Hepatic stellate cell (primary cell): ENCODE data around the gene TSPAN14.

Experiments
- DNase-seq: peaks from one replicate; pipeline ENCODE4 v3.0.0; 2011; ENCODE audit warnings: low spot score

Gene TSPAN14

DNA sequence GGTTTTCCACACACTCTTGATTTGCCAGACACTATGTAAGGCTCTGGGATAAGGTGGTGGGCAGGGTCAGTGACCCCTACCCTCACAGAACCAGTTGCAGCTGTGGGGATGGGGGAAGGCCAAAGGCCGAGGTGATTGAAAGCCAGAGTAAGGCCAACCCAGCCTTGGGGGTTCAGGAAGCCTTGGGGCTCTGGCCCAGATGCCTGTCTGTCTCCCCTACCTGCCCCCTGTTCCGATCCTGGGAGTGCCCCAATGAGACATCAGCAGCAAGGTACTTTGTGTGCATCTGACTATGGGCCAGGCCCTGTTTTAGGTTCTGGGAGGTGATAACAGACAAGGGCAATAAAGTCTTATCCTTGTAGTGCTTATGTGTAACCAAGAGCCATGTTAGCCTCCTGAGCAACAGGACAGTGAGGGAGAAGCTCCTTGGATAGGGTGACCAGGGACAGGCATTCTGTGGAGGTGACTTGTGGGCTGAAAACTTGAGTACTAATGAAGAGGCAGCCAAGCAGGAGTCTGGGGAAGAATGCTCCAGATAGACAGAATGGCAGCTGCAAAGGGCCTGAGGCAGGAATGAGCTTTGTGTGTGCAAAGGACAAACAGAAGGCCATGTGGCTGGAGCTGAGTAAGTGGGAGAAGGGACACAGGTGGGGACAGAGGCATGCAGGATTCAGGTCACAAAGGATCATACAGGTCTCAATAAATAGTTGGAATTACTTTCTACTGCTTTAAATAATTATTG lies 35.4 kb downstream of the TSPAN14 start:
- DNase-seq, result no peak

DNA sequence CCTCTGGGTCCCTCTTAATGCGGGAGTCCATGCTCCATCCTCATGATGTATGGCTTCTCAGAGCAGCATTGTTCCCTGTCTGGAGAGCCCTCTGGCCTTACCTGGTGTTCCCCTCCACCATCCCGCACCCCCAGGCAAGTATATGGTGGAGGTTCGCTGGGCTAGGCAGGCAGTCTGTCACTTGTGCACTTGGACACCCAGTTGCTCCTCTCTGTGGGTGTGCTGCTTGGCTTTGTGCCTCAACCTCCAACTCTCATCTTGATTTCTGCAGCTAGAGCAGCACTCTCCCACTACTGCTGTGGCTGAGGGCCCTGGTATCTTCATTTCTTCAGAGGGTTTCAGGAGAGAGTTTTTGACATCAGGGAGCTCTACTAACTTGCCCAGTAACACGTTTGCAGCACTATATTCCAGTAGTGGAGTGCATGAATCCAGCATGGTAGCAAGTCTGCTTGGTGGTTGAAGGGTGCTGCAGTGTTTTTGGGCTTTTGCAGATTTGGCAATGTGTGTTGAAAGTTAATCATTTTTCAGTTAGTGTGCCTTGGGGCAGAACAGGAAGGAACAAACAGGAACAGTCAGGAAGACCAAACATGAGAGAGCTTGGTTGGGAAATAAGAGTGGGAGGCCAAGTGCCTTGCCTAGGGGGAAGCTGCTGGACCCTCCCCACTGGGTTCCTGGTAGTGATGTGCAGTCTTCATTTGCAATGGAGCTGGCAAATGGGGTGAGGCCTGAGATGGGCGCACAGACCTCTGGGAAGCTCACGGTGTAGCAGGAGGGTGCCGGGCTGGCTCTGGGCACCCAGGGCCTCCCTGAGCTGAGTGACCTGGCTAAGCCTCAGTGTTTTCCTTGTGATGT lies 37.4 kb downstream of the TSPAN14 start:
- no peak for DNase-seq

DNA sequence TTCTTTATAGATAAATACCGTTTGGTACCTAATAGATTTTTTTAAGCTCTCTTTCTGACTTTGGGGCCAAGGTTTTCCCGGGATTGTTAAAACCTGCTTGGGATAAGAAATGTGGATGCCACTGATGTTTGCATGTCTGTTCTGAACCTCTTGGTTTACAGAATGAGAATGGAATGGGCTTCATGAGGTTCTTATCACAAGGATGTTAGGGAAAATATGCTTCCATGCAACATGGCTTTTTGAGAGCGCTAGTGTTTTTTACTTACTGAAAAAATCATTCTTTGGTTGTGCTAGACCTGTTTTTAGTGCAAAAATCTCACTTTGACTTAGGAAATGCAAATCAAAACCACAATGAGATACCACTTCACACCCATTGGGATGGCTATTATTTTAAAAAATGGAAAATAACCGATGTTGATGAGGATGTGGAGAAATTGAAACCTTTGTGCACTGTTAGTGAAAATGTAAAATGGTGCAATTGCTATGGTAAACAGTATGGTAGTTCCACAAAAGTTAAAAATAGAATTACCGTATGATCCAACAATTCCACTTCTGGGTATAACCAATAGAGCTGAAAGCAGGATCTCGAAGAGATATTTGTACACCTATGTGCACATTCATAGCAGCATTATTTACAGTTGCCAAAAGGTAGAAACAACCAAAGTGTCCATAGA lies 38.9 kb downstream of the TSPAN14 start:
- DNase-seq, result no peak

DNA sequence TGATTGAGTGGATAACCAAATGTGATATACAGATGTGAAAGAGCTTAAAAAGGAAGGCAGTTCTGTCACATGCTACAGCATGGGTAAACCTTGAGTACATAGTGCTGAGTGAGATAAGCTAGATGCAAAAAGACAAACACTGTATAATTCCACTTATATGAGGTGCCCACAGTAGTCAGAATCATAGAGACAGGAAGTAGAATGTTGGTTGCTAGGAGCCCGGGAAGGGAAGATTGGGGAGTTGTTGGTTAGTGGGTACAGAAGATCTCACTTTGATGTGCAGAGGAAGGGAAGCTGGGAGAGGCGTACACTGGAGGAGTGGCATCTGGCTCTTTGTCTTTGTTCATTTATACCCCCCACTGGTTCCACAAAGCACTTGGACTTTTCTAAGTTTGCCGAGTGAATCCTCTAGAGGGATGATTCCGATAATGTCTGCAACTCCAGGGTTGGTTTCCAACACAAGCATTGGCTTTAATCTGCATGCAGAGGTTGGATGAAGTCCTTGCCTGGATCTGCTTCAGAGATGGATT lies 39.5 kb downstream of the TSPAN14 start:
- peak; percentile 72 for DNase-seq

DNA sequence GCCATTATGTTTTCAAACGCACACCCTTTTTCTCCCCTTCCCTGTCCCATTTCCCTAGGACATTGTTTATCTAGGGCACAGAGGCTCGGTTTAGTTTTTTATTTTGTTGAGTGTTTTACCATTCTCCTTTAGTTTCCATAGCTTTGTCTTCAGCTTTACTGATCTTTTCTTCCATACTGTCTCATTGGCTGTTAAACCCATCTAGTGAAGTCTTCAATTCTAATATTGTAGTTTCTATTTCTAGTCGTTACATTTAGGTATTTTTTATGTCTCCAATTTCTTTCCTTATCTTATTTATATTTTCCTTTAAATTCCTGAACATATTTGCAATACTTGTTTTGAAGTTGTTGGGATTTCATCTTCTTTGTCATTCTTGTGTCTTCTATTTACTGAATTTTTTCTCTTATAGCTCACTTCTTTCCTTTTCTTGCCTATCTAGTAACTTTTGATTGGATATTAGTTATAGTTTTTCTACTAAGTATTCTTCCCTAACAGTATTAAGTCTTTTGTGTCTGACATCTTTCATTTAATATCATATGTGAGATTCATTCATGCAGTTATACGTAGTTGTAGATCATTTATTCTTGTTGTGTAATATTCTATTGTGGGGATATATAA lies 42.6 kb downstream of the TSPAN14 start:
- no peak for DNase-seq

DNA sequence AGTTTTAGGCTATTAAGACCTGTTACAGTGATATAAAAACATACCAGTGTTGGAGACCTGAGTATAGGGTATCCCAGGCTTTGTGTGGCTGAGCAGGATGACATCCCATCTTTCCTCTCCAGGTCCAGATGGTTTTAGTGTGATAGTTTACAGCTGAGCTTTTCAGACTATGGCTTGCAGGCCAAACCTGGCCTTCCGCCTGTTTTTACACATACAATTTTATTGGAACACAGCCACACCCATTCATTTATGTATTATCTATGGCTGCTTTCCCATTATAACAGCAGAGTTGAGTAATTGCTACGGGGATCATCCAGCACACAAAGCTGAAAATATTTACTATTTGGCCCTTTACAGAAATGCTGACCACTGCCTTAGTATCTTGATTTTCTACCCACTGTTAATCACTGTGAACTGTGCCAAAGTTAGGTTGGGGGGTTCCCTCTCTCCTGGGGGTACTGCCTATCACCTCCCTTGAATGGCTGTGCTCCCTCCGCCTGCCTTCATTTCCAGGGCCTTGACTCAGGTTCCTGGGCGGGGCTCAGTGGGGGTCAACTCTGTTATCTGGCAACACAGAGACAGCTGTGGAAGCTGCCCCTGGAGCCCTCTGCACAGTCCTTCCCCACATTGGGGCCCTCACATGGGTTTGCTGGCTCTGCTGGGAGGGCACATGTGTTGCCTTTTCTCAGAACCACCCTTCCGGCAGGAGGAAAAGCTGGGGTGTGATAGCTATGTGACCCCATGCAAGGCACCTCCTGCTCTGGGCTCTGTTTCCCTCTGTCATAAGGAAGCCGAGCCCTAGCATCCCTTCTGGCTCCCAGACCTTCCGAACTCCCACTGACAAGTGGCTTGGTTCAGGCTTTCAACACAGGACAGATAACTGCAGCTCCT lies 43.3 kb downstream of the TSPAN14 start:
- no peak for DNase-seq

DNA sequence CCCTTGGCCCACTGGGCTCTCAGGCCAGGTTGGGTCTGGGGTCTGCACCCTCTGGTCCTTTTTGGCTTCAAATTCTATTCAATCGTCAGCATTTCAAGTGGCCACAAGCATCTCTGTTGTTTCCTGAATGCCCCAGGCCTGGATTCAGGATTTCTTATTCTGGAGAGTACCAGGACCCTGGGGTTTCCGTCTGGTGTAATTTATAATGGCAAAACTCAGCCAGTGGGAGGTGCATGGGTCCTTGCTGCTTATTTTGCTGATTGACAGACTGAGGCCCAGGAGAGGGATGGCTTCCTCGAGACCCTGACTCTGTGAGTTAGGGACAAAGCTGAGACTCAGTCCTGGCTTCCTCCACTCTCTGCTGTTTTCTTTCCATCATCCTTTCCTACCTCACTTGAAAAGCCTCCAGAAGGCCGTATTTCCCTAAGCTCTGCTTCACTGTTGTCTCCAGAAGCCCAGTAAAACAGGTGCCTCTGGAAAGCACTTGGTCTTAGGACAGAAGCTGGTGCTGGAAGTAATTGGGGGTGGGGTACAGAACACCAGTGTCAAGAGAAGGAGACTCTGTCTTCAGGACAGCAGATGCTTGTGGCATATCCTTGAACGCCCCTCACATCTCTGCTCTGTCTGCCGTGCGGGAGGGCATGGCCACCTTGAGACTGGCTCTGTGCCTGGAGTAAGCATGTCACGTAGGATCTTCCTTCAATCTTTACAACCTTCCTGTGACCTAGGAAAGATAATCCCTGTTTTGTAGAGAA lies 44.1 kb downstream of the TSPAN14 start:
- no peak for DNase-seq

DNA sequence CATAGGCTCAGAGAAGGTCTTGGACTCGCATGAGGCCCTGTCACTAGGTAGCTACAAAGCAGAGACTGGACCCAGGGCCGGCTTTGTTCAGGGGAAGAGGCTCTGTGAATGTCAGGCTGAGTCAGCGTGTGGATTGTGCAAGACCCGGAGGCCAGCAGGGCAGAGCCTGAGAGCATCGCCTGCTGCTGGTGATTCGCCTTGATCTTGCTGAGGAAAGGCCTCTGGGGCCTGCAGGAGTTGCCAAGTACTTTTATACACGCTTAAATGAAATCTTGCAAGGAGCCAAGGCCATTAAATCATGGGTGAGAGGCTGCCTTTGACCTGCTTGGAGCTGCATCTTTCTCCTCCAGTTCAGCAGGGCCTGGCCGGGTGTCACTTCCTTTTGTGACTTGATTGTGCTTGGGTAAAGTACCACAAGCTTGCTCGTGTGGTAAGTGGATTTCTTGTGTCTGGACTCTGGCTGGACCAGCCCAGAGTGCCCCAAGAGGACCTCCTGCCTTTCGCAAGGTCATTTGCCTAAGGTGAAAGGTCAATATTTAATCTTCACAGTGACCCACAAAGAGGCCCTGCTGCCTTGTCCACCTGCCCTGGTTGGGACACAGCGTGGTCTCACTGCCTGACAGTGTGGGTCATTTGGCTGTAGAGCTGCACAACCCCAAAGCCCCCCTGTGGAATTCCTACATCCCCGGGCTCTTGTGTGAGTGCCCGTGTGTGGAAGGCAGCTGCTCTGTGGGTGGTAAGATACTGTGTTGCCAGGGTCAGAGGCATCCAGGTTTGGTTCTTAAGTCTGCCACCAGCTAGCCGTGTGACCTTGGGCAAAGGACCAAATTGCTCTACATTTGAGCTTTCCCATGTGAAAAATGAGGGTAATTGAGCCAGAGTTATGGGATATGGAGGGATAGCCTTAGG lies 45.0 kb downstream of the TSPAN14 start:
- DNase-seq, result peak; percentile 93

DNA sequence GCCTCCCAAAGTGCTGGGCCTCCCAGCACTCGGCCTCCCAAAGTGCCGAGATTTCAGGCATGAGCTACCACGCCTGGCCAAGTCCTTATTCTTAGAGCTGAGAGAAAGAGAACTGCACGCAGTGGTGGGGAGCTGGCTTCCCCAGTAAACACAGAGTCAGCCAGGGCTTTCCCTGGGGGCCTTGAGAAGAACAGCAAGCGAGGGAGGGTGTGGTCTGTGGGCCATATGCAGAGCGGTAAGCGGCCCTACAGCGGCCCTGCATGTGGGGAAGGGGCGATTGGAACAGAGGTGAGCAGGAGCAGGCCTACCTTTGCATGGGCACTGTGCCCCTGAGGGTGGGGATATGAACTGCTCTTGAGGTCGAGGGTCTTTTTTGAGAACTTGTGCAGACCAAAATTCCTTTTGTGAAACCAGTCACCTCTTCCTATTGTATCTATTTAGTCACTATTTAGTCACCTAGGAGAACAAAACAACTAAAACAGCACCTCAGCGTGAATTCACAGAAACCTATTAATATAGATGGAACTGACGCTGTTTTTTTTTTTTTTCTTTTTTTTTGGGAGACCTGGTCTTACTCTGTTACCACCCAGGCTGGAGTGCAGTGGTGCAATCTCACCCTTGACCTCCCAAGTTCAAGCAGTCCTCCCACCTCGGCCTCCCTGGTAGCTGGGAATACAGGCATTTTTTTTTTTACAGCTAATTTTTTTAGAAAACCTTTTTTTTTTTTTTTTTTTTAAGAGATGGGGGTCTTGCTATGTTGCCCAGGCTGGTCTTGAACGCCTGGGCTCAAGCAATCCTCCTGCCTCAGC lies 46.7 kb downstream of the TSPAN14 start:
- no peak for DNase-seq

DNA sequence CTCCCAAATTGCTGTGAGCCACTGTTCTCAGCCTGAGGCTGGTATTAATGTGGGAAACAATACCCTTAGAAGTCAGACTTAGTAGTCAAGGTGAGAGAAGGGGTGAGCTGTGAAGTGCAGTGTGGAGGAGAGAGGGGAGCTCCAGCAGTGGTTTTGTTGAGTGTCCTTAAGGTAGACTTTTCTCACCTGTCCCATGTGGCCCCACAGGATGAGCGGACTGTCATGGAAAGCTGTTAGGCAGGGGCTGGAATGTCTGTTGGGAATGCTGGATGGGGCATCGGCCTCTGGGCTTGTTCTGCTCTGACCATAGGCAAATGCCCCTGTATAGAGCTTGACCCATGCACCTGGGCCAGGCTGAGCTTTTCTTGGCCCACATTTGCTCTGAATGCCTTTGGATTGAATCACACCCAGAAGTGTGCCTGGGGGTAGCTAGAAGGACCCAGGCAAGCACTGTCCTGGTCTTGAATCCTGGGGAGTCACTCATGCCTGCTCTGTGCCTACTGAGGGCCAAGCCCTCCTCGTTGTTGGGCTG lies 47.3 kb downstream of the TSPAN14 start:
- no peak for DNase-seq

DNA sequence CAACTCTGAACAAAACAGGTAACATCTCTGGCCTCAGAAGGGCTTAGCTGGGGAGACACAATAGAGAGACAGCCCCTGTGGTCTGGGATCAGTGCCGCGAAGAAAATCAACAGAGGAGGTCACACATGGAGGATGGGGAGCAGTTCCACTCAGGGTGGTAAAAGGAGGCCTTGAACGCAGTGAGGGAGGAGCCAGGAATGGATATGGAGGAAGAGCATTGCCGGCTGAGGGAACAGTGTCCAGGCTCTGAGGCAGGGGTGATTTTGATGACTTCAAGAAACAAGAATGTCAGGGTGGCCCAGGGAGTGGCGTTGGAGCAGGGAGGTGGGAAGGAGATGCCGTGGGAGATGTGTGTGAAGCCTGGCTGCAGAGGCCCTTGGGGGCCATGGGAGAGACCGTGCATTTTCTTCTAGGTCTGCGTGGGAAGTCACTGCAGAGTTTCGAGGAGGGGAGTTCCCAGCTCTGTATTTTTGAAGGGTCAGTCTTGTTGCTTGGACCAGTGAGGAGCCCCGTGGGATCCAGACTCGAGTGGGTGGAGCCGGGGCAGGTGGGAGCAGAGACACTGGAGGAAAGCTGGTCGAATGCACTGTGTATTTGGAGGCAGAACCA lies 47.9 kb downstream of the TSPAN14 start:
- peak; percentile 59 for DNase-seq

DNA sequence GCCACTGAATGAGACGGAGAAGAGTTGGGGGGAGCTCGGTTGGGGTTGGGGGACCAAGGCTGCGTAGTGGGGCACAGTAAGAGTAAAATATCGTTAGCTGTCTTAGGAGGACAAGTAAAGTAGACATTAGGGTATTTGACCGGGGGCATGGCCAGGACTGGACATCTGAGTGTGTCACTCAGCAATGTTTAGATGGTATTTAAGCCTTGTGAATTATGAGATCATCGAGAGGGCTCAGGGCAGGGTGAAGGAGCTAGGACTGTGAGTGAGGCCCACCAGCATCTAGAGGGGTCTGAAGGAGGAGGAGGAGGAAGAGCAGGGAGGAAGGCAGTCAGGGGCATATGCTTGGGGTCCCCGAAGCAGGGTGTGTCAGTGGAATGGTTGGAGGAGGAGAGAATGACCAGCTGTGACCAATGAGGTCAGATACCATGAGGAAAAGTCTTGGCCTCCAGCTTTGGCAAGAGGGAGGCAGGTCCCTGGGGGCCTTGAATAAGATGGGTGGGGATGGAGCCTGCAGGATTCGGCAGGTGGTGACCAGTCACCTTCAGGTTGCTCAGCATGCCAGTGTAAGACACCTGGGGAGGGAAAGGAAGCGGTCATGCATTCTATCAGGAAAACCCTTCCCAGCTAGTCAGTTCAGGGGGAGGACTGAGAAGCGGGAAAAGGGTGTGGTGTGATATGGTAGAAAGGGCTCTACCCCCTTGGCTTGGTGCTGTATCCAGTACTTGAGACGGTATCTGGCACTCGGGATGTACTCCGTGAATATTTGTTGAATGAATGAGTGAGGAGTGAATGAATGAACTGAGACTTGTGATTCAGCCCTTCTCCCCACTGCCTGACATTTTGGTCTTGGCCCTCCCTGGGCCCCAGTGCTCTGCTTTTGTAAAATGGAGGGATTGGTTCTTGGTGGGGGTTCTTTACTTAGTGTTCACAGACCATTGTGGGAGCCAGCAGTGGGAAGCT lies 48.8 kb downstream of the TSPAN14 start:
- no peak for DNase-seq

DNA sequence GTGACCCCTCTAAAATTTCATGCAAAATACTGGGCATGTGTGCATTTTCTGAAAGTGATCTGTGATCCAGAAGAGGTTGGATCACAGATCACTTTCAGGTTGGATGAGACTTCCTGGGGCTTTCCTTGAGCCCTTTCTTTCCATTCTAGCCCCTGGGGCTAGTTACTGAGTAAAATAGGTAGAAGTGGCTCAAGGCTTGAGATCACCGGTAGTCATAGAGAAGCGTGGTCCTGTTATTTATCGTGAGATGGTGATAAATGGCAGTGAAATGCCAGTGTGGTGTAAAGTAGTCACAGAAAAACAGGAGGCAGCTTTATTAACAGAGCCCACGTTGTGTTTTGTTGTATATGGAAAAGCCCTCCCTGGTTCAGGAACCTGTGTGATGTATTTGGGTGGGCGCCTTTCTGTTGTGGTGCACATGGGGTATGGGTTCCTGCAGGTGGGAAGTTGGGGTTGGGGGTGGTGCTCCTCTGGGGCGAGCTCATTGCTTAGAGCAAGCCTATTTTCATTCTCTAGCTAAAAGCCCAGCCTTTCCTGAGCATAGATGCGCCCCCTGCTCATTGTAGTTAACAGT lies 49.6 kb downstream of the TSPAN14 start:
- no peak for DNase-seq

DNA sequence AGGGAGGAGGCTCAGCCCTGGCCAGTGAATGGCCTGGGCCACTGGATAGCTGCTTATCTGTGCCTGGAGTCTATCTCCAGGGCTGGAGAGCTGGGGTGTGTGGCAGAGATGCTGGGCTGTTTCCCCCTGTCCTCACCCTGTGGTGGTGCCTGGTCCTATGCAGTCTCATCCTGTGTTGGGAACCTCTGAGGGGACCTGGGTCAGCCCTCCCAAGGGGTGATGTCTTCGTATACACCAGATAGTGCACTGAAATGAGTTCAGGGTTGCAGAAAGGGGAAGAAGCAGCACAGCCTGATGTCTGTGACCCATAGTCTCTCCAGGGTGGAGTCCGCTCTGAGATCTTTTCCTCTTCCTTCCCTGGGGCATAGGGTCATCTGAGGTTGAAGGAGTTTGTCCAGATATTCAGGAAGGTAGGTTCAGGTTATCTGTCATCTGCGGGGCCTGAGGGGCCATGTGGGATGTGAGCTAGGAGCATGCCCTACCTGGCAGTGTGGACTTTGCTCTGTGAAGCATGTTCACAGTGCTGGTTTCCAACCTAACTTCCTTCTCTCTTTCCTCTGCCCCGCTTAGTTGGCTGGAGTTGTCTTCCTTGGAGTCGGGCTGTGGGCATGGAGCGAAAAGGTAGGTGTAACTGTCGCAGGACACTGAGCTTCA lies 50.2 kb downstream of the TSPAN14 start:
- DNase-seq, result no peak

DNA sequence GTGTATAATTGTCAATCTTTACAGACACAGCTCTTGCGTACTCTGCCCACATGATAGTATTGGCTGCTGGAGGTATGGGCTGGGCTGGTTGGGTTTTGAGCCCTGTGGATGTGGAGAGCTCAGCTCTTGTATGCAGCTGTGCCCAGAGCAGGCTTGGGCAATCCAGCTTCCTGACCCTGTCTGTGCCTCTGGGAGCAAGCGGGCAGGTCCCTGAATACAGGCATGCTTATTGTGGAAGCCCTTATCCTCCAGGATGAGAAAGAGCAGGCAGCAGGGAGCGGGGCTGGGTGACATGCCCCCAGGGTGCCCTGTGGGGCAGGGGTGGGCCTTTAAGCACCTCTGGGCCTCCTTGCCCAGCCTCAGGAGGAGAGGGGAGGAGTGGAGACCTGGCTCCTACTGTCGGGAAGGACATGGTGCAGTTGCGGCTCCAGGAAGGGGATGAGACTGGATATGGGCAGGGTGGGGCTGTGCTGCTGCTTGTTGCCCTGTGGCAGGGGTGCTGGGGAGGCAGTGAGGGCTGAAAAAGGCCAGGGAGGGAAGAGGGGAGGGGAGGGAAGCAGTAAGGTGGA lies 50.9 kb downstream of the TSPAN14 start:
- no peak for DNase-seq
